Renal pelvis (tissue), 4 donors: ENCODE results near the gene ZNF618. TPM values are rescaled to one million over a fixed set of nuclear protein-coding genes. Genes with fewer than 3 reads are reported as not detected.
"Not testable (repeated sequence)": the region's sequence is repeated elsewhere in the genome, so short reads cannot be mapped to it uniquely, and the experiment has no call there.

ENCODE experiments used
- DNase-seq: peaks from one replicate; pipeline ENCODE4 v3.0.0-alpha.2; 2013
- polyA plus RNA-seq, 3 donors: library from polyadenylated mRNA; unstranded; fragments of 120-200 nt; gene quantifications; one replicate each; pipeline ENCODE4 v1.2.1, GENCODE V29; 2013; ENCODE audit not compliant: insufficient read length in 3 of 3

The ZNF618 gene
- polyA plus RNA-seq, 3 donors, result 42.3 to 48.8 (median 45.8) TPM

GRCh38 chr9:114035845-114036801 lies 160.0 kb downstream of the ZNF618 start:
- DNase-seq, result no peak

- DNase-seq, result no peak
Measured at GRCh38 chr9:114037249-114037648, 161.1 kb downstream of the ZNF618 start.

GRCh38 chr9:114037961-114038723 lies 162.0 kb downstream of the ZNF618 start:
- peak; percentile 73 for DNase-seq

DNA sequence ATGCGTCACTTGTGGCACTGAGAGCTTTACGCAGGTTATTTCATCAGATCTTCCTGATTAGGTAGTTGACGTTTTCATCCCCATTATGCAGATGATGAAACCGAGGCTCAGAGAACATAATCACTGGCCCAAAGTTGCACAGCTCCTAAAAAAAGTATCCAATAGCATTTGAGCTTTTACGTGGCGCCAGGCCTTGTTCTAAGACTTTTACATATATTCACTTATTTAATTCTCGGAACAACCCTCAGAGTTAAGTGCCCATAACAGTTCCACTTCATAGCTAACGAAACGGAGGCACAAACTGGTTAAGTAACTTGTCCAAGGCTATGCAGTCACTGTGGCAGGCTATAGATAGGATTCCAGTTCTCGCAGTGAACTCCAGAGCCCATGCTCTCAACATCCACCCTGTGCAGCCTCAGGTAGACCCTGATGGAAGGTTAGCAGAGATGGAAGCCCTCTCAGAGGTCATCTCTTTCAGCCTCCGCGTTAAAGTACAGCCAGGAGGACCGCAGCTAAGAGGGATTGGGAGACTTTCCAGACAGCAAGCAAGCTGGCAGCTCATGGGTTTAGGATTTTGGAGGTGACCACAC lies 162.7 kb downstream of the ZNF618 start:
- no peak for DNase-seq

GRCh38 chr9:114039484-114039883 lies 163.4 kb downstream of the ZNF618 start:
- no peak for DNase-seq

GRCh38 chr9:114043660-114044059 lies 167.6 kb downstream of the ZNF618 start:
- not testable (repeated sequence) for DNase-seq

GRCh38 chr9:114046237-114046755 lies 170.2 kb downstream of the ZNF618 start:
- DNase-seq, result no peak

DNA sequence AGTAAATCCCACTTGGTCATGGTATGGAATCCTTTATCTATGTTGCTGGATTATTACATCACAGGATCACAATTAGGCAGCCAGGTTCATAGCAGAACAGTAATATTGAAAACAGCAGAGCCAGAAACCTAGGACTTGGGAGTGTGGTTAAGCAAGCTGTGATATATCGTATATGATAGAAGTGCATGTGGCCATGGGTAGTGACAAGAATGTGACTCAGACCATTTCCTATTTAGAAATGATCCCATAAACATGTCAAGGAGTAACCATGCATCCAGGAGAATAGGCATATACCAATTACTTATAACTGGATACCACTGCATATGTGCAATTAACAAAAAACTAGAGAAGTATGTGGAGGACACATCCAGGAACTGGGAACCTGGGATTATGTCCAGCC lies 170.8 kb downstream of the ZNF618 start:
- no peak for DNase-seq

DNA sequence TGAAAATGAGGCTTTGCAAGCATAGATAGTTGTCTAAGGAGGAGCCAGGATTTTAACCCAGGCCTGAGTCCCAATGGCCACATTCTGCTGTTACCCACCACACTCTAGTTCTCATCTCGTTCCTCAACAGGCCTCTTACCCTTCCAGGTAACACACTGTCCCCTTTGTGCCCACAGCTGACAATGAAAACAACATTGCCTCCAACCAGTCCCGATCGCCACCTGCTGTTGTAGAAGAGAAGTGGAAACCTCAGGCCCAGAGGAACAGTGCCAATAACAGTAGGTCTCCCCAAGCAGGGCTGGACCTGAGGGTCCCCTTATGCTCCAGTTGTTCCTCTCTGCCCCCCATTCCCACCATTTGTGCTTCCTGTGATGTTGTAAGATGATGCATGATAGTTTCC lies 171.6 kb downstream of the ZNF618 start:
- no peak for DNase-seq

DNA sequence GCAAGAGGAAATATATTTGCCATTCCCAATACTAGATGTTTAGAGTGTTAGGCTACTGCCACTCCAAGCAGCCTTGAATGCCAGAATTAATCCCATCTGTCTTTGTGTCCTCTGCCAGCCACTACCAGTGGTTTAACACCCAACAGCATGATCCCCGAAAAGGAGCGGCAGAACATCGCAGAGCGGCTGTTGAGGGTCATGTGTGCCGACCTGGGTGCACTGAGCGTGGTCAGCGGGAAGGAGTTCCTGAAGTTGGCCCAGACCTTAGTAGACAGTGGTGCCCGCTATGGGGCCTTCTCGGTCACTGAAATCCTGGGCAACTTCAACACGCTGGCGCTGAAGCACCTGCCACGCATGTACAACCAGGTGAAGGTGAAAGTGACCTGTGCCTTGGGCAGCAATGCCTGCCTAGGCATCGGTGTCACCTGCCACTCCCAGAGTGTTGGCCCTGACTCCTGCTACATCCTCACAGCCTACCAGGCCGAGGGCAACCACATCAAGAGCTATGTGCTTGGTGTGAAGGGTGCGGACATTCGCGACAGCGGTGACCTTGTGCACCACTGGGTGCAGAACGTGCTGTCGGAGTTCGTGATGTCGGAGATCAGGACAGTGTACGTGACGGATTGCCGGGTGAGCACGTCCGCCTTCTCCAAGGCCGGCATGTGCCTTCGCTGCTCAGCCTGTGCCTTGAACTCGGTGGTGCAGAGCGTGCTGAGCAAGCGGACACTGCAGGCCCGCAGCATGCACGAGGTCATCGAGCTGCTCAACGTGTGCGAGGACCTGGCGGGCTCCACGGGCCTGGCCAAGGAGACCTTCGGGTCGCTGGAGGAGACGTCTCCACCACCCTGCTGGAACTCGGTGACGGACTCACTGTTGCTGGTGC lies 172.7 kb downstream of the ZNF618 start:
- no peak for DNase-seq

DNA sequence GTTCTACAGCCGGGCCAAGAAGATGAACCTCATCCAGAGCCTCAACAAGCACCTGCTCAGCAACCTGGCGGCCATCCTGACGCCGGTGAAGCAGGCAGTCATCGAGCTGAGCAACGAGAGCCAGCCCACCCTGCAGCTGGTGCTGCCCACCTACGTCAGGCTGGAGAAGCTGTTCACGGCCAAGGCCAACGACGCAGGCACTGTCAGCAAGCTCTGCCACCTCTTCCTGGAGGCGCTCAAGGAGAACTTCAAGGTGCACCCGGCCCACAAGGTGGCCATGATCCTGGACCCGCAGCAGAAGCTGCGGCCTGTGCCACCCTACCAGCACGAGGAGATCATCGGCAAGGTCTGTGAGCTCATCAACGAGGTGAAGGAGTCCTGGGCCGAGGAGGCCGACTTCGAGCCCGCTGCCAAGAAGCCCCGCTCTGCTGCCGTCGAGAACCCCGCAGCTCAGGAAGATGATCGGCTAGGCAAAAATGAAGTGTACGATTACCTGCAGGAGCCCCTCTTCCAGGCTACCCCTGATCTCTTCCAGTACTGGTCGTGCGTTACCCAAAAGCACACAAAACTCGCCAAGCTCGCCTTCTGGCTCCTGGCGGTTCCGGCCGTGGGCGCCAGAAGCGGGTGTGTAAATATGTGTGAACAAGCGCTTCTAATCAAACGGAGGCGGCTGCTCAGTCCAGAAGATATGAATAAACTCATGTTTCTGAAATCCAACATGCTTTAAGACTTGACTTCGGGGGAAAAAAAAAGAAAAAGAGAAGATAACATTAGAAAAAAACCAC lies 173.5 kb downstream of the ZNF618 start:
- no peak for DNase-seq

DNA sequence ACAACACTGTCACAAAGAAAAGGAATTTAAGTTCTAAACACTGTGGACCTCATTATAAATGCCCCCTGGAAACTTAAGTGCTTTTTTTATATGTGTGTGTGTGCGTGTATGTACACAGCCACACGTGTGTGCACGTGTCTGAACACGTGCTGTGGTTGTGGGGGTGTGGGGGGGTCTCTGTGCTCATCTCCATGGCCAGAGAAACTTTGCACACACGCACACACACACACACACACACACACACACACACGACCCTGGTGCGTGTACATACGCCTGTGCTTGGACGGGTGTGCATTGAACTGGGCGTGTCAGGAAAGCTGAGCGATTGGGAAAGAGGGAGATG lies 174.1 kb downstream of the ZNF618 start:
- no peak for DNase-seq

- no peak for DNase-seq
Measured at GRCh38 chr9:114050646-114051045, 174.5 kb downstream of the ZNF618 start.

- DNase-seq, result no peak
Measured at GRCh38 chr9:114051281-114051680, 175.2 kb downstream of the ZNF618 start.

GRCh38 chr9:114051706-114052105 lies 175.6 kb downstream of the ZNF618 start:
- DNase-seq, result no peak

DNA sequence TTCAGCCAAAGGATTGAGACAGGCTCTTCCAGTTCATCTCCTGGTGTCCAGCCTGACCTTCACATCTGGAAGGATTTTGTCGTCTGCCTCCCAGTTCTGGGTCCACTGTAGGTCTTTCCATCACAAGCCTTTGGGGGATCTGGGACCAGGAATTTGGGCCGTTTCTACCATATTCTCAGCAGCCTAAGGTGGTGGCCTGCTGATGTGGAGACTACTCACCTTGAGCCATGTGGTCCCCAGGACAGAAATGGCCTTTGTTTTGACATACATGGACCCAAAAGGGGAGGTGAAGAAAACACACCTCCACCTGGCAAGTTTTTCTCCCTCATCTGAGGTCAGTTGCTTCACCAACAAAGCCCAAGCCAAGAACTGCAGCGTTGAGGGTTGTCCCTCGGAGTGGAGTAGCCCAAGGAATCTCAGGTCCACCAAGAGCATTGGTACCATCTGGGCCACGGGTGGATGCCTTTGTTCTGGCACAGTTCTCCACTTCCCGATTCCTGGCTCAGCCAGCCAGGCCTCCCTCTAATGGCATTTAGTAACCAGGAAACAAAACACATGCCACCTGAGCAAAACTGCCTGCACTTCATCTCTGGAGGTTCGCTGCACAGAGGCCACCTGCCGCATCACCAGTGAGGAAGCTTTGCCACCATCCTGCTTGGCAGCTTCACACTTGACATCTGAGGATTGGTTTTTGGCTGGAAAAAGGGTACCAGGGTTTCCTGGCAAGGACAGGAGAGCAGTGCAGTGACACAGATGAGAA lies 177.3 kb downstream of the ZNF618 start:
- DNase-seq, result no peak

GRCh38 chr9:114054191-114054690 lies 178.1 kb downstream of the ZNF618 start:
- no peak for DNase-seq

DNA sequence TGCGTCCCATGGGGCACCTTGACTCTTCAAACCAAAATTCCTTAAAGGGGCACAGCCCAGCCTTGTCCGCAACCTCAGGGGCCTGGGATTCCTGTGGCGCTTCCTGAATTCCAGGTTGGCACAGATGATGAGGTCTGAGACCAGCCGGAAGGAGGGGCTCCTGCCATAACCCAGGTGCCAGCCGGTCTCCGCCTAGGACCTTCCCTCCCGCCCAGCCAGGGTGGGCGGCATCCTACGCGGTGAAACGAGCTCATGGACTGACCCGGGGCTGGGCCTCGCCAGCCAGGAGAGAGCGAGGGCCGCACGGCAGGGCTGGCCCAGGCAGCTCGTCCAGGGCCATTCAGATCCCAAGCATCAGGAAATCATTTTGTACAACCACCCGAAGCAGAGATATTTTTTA lies 179.0 kb downstream of the ZNF618 start:
- DNase-seq, result no peak

GRCh38 chr9:114055894-114056293 lies 179.8 kb downstream of the ZNF618 start:
- DNase-seq, result no peak

DNA sequence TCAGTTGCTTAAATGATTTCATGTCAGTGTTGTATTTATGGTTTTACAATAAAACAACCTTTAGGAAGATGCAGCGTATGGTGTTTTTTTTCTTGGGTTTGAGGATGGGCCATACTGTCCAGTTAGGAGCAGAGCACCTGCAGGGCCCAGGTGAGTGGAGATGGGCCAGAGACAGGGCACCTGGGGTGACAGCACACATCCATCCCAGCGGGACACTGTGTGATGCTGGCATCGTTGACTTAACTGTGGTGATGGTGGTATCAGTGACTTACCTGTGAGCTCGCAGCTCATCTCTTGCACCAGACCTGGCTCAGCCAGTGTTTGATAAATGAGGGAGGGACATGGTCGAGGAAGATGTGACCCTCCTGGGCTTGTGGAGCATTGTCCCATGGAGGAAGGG lies 180.4 kb downstream of the ZNF618 start:
- DNase-seq, result no peak
